Inflammatory macrophage treated with lipopolysaccharide for 4 hours (primary cell): ENCODE measurements around the gene DGCR6L.
A peak's percentile ranks its signal among the peaks of the same experiment; 100 is the strongest.
"Not testable (repeated sequence)": the region's sequence is repeated elsewhere in the genome, so short reads cannot be mapped to it uniquely, and the experiment has no call there.

Experiments used
- DNase-seq: peaks from one replicate; pipeline ENCODE4 v3.0.0-alpha.2; 2020

Gene DGCR6L

GRCh38 chr22:20290578-20291248 is 29.1 kb downstream of the DGCR6L start:
- no peak for DNase-seq

GRCh38 chr22:20290045-20290392 is 29.8 kb downstream of the DGCR6L start:
- DNase-seq: no peak

GRCh38 chr22:20289182-20290044 is 30.4 kb downstream of the DGCR6L start:
- not testable (repeated sequence) for DNase-seq

- DNase-seq: not testable (repeated sequence)
Measured at GRCh38 chr22:20286784-20287423, 33.0 kb downstream of the DGCR6L start.

- DNase-seq: not testable (repeated sequence)
Measured at GRCh38 chr22:20286312-20286660, 33.6 kb downstream of the DGCR6L start.

GRCh38 chr22:20285473-20286311 is 34.2 kb downstream of the DGCR6L start:
- peak; percentile 44 for DNase-seq

- no peak for DNase-seq
Measured at GRCh38 chr22:20284471-20285086, 35.3 kb downstream of the DGCR6L start.

- no peak for DNase-seq
Measured at GRCh38 chr22:20283674-20284066, 36.2 kb downstream of the DGCR6L start.

- DNase-seq: no peak
Measured at GRCh38 chr22:20282901-20283673, 36.8 kb downstream of the DGCR6L start.

GRCh38 chr22:20281891-20282290 is 38.0 kb downstream of the DGCR6L start:
- DNase-seq: no peak

GRCh38 chr22:20281473-20281872 is 38.4 kb downstream of the DGCR6L start:
- DNase-seq: not testable (repeated sequence)

- DNase-seq: no peak
Measured at GRCh38 chr22:20280866-20281265, 39.0 kb downstream of the DGCR6L start.

GRCh38 chr22:20280163-20280562 is 39.7 kb downstream of the DGCR6L start:
- not testable (repeated sequence) for DNase-seq

GRCh38 chr22:20279662-20280134 is 40.2 kb downstream of the DGCR6L start:
- no peak for DNase-seq

- not testable (repeated sequence) for DNase-seq
Measured at GRCh38 chr22:20278726-20279490, 41.0 kb downstream of the DGCR6L start.

- not testable (repeated sequence) for DNase-seq
Measured at GRCh38 chr22:20277936-20278635, 41.8 kb downstream of the DGCR6L start.

- no peak for DNase-seq
Measured at GRCh38 chr22:20276468-20276867, 43.4 kb downstream of the DGCR6L start.

GRCh38 chr22:20275836-20276235 is 44.0 kb downstream of the DGCR6L start:
- no peak for DNase-seq

GRCh38 chr22:20275325-20275724 is 44.5 kb downstream of the DGCR6L start:
- not testable (repeated sequence) for DNase-seq

- not testable (repeated sequence) for DNase-seq
Measured at GRCh38 chr22:20274374-20274773, 45.5 kb downstream of the DGCR6L start.
